ENCODE measurements around the gene ATP2A2.
A peak's percentile ranks its signal among the peaks of the same experiment; 100 is the strongest.

ATP2A2 gene

DNA sequence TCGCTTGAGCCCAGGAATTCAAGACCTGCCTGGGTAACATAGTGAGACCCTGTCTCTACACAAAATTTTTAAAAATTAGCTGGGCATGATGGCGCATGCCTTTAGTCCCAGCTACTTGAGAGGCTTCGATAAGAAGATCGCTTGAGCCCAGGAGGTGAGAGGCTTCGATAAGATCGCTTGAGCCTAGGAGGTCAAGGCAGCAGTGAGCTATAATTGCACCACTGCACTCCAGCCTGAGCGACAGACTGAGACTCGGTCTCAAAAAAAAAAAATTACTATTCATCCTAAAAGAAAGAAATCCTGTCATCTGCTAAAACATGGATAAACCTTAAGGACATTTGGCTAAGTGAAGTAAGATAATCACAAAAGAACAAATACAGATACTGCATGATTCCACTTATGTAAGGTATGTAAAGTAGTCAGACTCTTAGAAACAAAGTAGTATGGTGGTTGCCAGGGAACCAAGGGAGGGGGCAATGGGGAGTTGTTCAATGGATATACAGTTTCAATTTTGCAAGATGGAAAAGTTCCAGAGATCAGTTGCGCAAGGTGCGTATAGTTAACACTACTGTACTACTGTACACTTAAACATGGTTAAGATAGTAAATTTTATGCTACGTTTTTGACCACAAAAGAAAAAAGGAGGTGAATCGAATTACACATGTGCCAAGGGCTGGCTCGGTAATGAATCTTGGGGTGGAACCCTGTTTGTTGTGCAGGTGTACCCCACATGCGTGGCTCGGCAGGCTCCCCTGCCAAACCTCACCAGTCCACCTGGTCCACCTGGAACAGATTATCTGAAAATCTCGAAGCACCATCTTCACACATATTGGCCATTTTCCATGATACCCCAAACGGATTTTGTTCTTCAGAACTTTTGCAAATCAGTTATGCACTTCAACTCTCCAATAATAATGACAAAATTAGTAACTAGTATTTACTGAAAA is 18.3 kb upstream of the ATP2A2 start:
- DNase-seq = no peak

DNA sequence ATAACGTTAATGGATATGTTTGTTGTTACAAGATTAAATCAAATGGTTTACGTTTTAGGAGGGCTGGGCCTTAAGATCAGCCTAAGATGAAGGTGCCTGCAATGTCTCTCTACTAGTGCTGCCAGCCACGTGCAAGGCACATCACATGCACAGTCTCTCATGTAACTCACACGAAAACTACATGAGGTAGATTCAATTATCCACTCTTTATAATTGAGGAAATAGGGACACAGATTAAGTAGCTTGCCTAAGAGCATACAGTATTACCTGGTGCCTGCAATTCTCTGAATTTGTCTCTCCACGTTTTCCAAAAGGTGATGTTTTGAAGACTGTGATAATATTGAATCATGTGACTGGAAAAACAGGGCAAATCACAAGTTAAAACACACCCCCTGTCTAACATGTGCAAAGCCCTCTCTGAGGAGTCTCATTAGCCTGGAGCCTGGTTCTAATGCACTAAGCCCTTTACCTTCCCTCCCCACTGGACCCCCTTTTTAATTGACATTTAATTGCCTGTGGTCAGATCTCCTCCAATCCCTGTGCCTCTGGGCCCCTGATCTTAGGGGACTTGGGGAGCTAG is 14.6 kb upstream of the ATP2A2 start:
- DNase-seq = no peak

DNA sequence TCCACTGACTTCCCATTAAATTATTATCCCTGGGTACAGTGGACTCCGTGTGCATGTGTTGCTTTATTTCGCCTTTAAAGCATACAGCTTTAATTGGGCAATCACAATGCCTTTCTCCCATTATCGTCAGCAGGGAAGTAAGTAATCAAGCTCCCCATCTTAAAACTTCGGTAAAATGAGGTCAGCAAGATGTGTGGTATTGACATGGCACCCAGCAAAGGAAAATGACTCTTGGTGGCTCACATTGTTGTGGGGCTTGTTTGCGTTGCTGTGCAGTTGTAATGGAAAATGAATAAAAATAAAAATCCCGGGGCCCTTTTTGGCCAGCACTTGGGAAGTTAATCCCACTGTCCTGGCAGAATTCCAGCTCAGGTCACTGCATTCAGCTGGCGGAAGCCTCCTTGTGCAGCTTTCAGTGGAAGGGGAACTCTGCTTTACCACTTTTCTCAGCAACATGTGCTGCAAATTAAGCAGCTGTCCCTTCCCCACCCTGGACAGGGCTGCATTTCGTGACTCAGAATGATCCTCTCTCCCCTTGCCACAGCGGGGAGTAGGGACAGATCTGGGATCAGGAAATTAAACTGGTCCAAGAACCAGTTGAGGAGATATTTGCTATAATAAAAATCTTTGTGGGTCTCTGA is 13.9 kb upstream of the ATP2A2 start:
- DNase-seq = no peak

DNA sequence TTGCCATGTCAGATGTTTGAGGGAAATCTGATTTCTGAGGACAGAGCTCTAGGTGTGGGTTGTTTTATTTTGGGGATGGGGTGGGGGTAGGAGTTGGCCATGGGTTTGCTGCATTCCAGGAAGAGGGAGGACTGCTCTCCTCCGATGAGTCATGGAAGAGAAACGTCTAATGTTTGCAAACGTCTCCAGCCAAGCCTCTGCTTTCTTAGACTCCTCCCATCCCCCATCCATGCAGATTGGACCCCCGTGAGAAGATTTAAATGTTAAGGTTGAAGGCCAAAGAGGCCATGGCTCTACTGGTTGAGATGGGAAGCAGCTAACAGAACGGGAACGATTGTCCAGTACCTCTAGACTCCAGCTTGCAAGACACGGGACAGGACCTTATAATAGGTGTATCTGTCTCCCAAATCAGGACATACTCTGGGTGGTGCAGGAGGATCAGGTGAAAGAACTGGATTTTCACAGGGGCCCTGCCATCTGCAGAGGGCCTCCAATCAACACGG is 11.4 kb upstream of the ATP2A2 start:
- no peak for DNase-seq

DNA sequence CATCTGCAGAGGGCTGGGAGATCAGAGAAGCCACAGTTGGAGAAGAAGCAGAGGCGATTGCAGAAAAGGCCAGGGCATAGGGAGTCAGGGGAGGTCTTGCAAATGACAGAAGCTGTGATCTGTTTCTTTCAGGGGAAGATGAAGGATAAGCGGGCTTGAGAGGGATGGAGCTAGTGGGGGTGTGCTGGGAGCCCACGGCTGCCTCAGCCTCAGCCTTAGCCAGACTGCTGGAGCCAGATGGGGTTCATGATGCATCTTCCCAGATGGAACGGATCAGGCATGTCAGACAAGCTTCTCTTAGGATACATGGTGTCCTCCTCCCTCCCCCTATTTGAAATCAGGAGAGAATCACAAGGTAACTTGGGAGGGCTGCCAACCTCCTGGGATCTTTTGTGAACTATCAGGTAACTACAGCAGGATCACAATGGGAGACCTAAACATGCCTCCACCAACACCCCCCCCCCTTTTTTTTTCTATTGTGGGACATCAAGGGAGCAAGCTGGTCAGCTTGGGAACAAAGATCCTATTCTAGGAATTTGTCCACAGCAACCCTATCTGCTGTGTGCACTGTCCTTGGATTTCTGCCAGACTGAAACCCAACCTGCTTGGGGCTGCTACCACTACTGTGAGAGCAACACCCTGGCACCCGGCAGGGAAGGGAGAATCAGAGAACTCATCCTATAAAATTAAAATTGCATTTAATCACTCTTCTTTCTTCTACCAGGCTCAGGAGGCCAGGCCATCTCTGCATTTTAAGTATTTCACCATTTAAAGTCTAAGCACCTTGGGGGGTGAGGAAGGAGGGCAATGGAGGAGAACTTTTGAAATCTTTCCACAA is 10.7 kb upstream of the ATP2A2 start:
- no peak for DNase-seq

DNA sequence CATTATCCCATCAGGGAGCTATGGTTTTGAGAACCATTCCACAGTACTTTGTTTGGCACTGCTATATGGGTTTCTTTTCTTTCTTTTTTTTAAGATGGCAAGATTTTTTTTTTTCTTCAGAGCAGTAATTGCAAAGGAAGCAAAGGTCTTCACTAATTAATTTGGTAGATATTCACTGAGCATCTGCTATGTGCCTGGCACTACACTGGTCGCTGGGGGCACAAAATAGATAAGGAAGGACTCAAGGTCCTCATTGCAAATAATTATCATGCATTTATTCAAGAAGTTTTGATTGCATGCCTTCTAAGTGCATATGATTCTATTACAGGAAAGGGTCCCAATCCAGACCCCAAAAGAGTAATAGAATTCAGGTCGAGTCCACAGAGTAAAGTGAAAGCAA is 10.0 kb upstream of the ATP2A2 start:
- DNase-seq = no peak

DNA sequence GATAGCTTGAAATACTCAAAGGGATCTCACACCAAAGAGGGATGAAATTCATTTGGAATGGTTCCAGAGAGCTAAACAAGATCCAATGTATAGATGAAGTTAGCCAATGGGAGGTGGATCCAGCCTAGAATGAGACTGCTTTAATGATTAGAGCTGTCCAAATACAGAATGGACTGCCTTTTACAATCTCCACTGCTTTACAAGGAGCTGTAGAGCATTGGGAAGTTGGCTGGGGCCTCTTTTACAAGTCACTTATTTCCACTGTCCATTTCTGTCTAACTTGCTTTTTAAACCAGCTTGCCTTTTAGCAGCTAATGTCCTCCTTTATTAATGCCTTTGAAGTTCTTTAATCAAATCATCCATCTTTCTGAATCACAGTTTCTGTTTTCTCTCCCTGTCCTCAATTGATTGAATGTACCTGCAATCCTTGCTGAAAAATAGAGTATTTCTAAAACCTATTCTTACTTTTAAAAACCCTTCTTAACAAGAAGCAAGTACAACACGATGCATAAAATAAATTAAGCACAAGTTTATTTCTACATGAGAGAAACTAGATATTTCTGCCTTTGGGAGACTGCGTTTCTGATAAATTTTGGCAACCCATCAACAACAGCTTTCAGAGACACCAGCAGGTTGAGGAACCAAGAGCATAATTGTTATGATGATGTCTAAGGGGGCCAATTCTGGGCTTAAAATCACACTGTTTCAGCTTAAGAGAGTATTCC is 3.4 kb upstream of the ATP2A2 start:
- DNase-seq = no peak

DNA sequence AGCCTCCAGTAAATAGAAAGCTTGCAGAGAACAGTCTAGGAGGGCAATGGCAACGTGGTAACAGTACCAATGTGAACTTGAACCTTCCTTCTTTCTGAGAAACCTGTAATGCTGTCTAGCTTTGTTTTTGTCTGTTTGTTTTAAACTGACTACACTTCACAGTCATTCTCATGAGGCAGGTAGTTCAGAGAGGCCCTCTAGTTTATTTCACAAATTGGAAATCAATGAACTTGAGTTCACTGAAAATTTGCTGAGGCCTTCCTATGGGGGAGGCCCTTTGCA is 2.9 kb upstream of the ATP2A2 start:
- DNase-seq = no peak

DNA sequence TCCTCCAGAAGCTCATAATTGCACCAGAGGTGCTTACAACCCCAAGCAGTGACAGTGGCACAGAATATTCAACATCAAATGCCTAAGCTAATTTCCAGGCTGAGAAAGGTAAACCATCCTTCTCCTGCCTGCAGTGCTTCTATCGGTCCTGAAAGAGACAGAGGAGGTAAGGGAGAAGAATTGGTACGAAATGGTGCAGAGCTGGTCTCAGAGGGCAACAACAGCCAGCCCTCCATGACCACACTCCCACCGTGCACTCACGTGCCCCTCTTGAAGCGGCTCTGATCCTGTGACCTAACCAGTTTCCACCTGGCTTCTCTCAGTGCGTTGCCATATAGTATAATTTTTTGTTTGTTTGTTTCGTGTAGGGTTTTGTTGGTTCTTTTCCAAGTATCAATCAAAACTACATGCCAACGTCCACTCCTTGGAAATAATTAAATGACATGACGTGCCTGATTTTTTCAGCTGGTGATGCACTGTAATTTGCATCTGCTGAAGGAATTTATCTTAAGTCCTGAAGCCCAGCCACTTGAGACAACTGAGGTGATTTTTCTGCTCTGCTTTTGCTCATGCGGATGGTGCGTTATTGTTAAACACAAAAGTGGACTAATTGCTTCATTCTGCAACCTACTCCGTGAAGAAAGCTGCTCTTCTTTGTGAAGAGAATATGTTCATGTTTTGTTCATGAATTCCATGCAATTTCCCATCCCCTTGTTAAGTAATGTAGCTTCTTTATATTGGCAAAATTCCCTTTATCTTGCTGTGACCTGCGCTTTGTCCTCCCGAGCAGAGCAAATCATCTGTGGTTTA is 1.3 kb upstream of the ATP2A2 start:
- DNase-seq = no peak

DNA sequence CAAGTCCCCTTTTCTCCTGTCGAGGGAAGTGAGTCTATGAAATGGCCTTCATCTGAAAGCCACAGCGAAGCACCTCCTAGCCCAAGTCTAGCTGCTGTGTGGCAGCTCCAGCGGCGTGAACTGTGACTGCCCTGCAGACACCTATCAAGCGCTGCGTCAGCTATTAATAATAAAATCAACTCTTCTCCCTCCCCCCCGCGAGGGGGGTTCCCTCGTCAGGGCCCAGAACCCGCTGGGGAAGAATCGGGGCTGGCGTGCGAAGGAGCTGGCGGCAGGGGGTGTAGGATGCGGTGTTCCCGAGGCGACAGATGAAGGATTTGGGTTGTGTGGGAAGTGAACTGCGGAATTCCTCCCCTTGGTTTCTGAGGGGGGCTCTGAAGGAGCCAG is 662 bp upstream of the ATP2A2 start:
- DNase-seq = peak; percentile 64

DNA sequence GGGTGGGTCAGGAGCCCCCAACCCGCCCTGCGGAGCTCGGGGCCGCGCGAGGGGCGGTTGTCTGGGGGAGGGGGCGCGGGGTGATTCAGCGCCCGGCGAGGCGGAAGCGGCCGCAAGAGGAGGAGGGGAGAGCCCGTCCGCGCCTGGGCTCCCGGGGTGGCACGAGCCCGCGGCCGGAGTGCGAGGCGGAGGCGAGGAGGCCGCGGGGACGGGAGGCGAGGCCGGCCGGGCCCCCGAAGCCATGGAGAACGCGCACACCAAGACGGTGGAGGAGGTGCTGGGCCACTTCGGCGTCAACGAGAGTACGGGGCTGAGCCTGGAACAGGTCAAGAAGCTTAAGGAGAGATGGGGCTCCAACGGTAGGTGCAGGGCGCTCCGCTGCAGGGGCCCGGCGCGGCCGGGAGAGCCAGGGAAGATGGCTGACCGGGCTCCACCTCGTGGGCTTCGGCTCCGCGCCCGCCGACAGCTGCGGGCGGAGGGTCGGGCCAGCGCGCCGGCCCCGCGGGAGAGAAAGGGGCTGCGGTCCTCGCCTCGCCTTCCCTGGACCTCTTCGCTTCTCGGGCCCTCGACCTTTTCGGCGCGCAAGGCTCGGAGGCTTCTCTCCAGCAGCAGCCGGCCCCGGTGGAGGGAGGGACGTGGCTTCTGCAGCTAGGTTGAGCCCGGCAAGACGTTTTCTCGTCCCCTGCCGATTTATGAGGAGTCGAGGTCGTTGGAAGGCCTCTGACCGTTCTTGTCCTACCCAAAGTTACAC is 677 bp downstream of the ATP2A2 start:
- DNase-seq = peak; percentile 44

DNA sequence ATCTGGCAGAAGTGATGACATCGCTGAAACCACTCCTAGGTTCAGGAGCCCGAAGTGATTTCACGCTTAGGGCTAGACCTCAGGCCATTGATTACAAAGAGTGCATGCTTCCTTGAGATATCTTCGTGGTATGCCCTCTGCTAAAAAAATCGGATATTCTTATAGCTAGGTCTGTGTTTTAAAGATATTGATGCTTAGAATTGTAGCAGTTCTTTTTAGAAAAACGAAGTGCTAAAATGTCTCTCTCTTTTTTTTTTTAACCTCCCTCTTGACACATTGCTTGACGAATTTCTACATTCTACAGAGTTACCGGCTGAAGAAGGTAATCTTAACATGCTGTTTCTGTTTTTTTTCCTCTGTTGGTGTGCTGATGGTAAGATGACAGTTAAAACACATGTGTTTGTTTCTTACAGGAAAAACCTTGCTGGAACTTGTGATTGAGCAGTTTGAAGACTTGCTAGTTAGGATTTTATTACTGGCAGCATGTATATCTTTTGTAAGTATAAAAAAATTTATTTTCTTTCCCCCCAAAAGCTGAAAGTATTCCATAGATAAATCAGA is 1.3 kb downstream of the ATP2A2 start:
- DNase-seq = no peak

DNA sequence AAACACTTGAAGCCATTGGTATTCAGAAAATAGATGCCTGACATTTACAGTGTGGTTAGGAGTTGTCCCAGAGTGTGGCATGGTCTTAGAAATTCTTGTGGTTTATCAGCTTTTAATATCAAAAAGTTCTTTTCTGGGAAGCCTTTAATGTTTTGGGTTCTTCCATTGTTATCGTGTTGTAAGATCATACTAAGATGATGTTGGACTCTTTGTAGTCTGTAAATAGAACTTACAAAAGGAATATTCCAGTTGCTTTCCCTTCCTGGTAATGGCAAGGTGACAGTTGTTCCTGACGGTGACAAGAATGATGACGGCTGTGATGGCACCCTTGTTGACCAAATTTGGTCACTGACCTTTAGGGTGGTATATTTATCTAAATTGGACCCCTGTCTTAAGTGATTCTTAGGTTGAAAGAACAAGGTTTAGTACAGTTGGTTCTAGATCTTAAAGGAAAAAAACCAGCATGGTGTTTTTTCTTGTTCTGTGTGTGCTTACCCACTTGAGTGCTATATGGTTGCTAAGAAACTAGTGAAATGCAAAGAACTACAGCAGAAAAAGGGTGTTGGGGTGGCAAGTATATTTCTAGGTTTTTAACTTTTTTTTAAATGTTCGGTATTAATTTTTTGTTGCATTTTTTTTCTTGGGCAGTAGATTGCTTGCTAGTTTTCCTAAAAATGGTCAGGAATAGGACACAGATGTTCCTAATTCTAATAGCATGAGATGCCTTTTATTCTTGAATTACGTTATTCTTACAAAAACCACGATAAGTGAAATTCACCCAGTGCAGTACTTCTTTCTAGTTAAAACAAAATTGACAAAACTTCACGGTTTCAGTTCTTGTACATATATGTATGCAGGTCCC is 2.1 kb downstream of the ATP2A2 start:
- DNase-seq = no peak

DNA sequence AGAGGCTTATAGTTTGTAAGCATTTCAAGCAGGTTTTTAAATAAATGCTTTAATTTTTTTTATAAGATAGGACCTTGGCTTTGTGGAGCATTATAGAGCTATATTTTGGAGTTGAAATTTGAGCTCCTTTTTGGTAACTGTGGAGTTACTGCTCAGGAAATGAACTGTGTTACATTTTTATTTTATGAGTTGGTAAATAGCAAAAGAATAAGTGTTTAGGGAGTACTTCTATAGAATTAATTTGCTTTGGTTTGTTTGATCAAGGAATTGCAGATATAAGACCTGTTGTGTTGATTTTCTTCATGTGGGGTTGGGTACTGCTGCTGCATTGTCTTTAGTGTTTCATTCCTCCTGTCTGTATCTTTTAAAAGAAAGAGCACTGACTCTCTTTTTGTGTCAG is 3.5 kb downstream of the ATP2A2 start:
- no peak for DNase-seq

DNA sequence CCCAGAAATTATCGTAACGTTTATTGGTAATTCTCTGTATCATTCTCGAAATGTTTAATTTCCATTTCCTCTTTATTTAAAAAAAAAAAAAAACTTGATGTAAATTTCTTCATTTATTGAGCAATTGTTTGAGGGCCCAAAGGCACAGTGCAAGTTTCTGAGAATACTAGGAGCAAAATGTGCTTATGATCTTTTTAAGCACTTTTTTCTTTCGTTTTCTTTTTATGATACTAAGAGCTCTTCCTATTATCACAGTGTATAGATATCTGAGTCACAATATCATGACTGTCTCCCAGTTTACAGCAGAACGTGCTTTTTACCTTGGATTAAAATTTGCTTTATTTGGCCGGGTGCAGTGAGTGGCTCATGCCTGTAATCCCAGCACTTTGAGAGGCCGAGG is 5.6 kb downstream of the ATP2A2 start:
- DNase-seq = no peak

DNA sequence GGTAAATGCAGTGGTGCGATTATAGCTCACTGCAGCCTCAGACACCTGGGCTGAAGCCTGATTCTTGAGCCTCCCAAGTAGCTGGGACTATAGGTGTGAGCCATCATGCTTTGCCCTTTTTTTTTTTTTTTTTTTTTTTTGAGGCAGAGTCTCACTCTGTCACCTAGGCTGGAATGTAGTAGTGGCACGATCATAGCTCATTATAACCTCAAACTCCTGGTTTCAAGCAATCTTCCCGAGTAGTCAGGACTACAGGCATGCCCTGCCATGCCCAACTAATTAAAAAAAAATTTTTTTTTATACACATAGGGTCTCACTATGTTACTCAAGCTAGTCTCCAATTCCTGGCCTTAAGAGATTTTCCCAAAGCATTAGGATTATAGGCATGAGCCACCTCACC is 6.9 kb downstream of the ATP2A2 start:
- DNase-seq = no peak

DNA sequence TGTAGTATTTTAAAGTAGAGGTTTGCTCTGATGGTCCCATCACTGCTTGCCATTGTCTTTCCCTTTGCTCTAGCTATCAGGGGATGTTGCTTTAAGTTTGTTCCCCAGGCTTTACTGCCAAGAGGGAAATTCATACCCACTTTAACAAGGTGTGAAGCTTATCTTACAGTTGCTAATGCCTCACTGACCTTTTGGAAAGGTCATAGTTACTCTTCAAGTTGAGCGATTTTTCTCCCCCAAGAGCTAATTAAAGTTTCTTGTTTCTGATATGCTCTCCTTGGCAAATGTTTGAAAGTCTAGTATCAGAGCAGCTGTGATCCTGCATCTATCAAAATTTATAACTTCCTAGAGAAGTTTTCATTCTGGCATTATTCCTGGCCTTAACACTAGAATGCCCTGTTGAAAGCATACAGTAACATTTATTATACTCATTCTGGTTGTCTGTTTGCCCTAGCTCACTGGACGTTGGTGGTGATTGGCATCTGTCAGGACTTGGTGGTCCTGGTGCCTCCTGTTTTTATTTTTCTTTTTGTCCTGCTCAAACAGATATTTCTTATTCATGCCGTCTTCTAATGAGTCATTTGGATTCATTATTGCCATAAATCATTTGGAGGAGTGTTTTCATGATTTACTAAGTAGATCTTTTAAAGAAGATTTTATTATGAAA is 8.1 kb downstream of the ATP2A2 start:
- DNase-seq = no peak

DNA sequence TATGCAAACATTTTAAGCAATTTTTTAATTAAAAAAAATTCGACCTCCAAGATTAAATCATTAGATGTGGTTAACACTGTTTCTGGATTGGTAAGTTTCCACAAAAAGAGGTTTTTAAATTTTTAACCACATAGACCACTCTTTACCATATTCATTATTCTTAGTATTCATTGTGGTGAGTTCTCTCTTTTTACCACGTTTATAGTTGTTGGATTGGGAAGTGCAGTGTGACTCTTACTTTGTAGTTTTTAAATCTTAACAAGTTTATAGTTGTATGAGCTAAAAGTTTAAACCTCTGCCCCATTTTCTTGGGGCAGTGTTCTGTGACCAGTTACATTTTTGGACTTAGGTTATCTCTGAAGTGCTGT is 8.6 kb downstream of the ATP2A2 start:
- no peak for DNase-seq
